GM06990 (cell line): ENCODE measurements around the gene OVOL2.

Source experiments
- DNase-seq: peaks from one replicate; pipeline ENCODE4 v3.0.0-alpha.2; 2011; ENCODE audit not compliant: insufficient read length; ENCODE audit errors: extremely low read depth
- H3K27me3 ChIP-seq: replicated peaks from 2 replicates; pipeline ENCODE4 v1.6.0; 2011; ENCODE audit warnings: low read length; ENCODE audit not compliant: control insufficient read depth, insufficient read depth
- H3K36me3 ChIP-seq: 2 replicates; pipeline ENCODE4 v1.5.1; 2011; ENCODE audit warnings: low read length; ENCODE audit not compliant: control insufficient read depth, insufficient read depth
- H3K4me3 ChIP-seq: replicated peaks from 2 replicates; pipeline ENCODE4 v1.5.1; 2011; ENCODE audit warnings: low read depth, mild to moderate bottlenecking, control low read depth, low read length
- CTCF ChIP-seq: IDR thresholded peaks from 2 replicates; pipeline ENCODE4 v1.5.1; 2011; ENCODE audit warnings: low read length, control low read depth, mild to moderate bottlenecking, inconsistent platforms; ENCODE audit not compliant: insufficient read depth, poor library complexity, severe bottlenecking

The OVOL2 gene

GRCh38 chr20:18016772-18017171 is 40.9 kb downstream of the OVOL2 start:
- Histone ChIP-seq H3K27me3 (no peaks in the 10 kb centered on the region), H3K4me3 (no peak overlapping the region), H3K36me3 (no peaks in the 10 kb centered on the region)
- no peak for DNase-seq
- no peak for TF ChIP-seq CTCF

DNA sequence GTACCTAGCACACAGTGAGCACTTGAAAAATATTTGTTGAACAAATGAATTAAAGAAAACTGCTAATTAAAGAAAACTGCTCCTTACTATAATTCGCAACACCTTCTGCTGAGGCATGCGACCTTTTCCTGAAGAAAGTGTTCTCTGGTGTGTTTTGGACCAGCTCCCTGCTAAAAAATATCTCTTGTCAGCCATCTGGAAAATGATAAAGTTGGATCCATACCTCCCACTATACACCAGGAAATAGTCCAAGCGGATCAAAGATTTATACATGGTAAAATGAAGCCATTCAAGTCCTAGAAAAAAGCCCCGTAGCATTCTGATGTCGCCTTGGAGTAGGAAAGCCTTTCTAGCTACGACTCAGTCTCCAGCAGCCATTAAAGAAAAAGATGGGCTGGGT is 43.3 kb downstream of the OVOL2 start:
- no peaks in the 10 kb centered on the region for H3K27me3 ChIP-seq
- no peak overlapping the region for H3K4me3 ChIP-seq
- H3K36me3 ChIP-seq = no peaks in the 10 kb centered on the region
- DNase-seq = no peak
- TF ChIP-seq CTCF = no peak

GRCh38 chr20:18012901-18013300 is 44.8 kb downstream of the OVOL2 start:
- TF ChIP-seq CTCF = no peak
- no peak for DNase-seq
- no peaks in the 10 kb centered on the region for H3K27me3 ChIP-seq
- H3K36me3 ChIP-seq = no peaks in the 10 kb centered on the region
- H3K4me3 ChIP-seq = no peak overlapping the region

- no peak for DNase-seq
- Histone ChIP-seq H3K36me3 (no peaks in the 10 kb centered on the region), H3K4me3 (no peak overlapping the region), H3K27me3 (no peaks in the 10 kb centered on the region)
- TF ChIP-seq CTCF = no peak
Measured at GRCh38 chr20:18011951-18012645, 45.6 kb downstream of the OVOL2 start.

GRCh38 chr20:18011482-18011881 is 46.2 kb downstream of the OVOL2 start:
- no peak for TF ChIP-seq CTCF

GRCh38 chr20:18009116-18009515 is 48.6 kb downstream of the OVOL2 start:
- Histone ChIP-seq H3K27me3 (no peaks in the 10 kb centered on the region), H3K4me3 (no peak overlapping the region), H3K36me3 (no peaks in the 10 kb centered on the region)
- no peak for DNase-seq
- TF ChIP-seq CTCF = no peak

More at GRCh38 chr20:18011482-18011881, 46.2 kb downstream of the OVOL2 start:
- Histone ChIP-seq H3K4me3 (no peak overlapping the region), H3K36me3 (no peaks in the 10 kb centered on the region), H3K27me3 (no peaks in the 10 kb centered on the region)
- DNase-seq = no peak
